Liver (tissue), 9 donors: ENCODE data around the gene ARHGEF10L. TPM values are rescaled to one million over a fixed set of nuclear protein-coding genes. Genes with fewer than 3 reads are reported as not detected.

Source experiments
- DNase-seq: peaks from one replicate; pipeline ENCODE4 v3.0.0-alpha.2; 2017; ENCODE audit warnings: low spot score
- H3K27ac ChIP-seq, 2 donors: one replicate each; pipeline ENCODE4 v1.7.0; 2013; ENCODE audit warnings: inconsistent platforms in 2 of 2, low read length in 2 of 2, control low read depth in 1 of 2, low read depth in 1 of 2, mild to moderate bottlenecking in 1 of 2
- H3K27me3 ChIP-seq, 4 donors: one replicate each; pipeline versions ENCODE4 v1.6.1 to v1.7.0; 2013; ENCODE audit warnings: low read length in 3 of 4, inconsistent platforms in 1 of 4, mild to moderate bottlenecking in 1 of 4, moderate library complexity in 1 of 4; ENCODE audit not compliant: control insufficient read depth in 4 of 4, insufficient read depth in 4 of 4
- H3K36me3 ChIP-seq, 4 donors: one replicate each; pipeline versions ENCODE4 v1.6.1 to v1.7.0; 2013; ENCODE audit warnings: low read length in 3 of 4, mild to moderate bottlenecking in 3 of 4, low read depth in 1 of 4, moderate library complexity in 1 of 4; ENCODE audit not compliant: control insufficient read depth in 4 of 4, insufficient read depth in 3 of 4
- H3K4me1 ChIP-seq, 4 donors: one replicate each; pipeline versions ENCODE4 v1.6.1 to v1.7.0; 2013; ENCODE audit warnings: low read length in 3 of 4, mild to moderate bottlenecking in 3 of 4, moderate library complexity in 1 of 4; ENCODE audit not compliant: control insufficient read depth in 4 of 4, insufficient read depth in 4 of 4
- H3K4me3 ChIP-seq, 3 donors: one replicate each; pipeline versions ENCODE4 v1.6.1 to v1.7.0; 2013; ENCODE audit warnings: low read length in 3 of 3, control low read depth in 1 of 3, low read depth in 1 of 3, mild to moderate bottlenecking in 1 of 3
- H3K9ac ChIP-seq, 2 donors: one replicate each; pipeline ENCODE4 v1.7.0; 2013; ENCODE audit warnings: low read length in 2 of 2, mild to moderate bottlenecking in 2 of 2, moderate library complexity in 2 of 2, control low read depth in 1 of 2, low read depth in 1 of 2
- H3K9me3 ChIP-seq, 4 donors: one replicate each; pipeline versions ENCODE4 v1.6.1 to v1.7.0; 2013; ENCODE audit warnings: low read length in 3 of 4; ENCODE audit not compliant: control insufficient read depth in 4 of 4
- EGR1 ChIP-seq, 2 donors: IDR thresholded peaks; 2 replicates each; pipeline ENCODE4 v1.6.1; 2016 to 2018; ENCODE audit warnings: antibody characterized with exemption in 2 of 2, low read depth in 2 of 2
- FOXA1 ChIP-seq: IDR thresholded peaks from 2 replicates; pipeline ENCODE4 v1.6.1; 2016; ENCODE audit warnings: antibody characterized with exemption
- FOXA2 ChIP-seq: IDR thresholded peaks from 2 replicates; pipeline ENCODE4 v1.6.1; 2016; ENCODE audit warnings: antibody characterized with exemption
- GABPA ChIP-seq, 2 donors: IDR thresholded peaks in 1 of 2; conservative IDR thresholded peaks in 1 of 2; 2 replicates each; pipeline ENCODE4 v1.6.1; 2016; ENCODE audit warnings: antibody characterized with exemption in 2 of 2, mild to moderate bottlenecking in 1 of 2, moderate library complexity in 1 of 2
- HNF4A ChIP-seq, 2 donors: conservative IDR thresholded peaks; 2 replicates each; pipeline ENCODE4 v1.6.1; 2016; ENCODE audit warnings: antibody characterized with exemption in 2 of 2, mild to moderate bottlenecking in 2 of 2
- HNF4G ChIP-seq: IDR thresholded peaks from 2 replicates; pipeline ENCODE4 v1.6.1; 2016; ENCODE audit warnings: antibody characterized with exemption
- JUND ChIP-seq, 2 donors: IDR thresholded peaks; 2 replicates each; pipeline ENCODE4 v1.6.1; 2016; ENCODE audit warnings: antibody characterized with exemption in 2 of 2
- NR2F2 ChIP-seq: IDR thresholded peaks from 2 replicates; pipeline ENCODE4 v1.6.1; 2016; ENCODE audit warnings: antibody characterized with exemption
- RAD21 ChIP-seq, 2 donors: IDR thresholded peaks; 2 replicates each; pipeline ENCODE4 v1.6.1; 2016; ENCODE audit warnings: antibody characterized with exemption in 2 of 2, mild to moderate bottlenecking in 2 of 2
- REST ChIP-seq: IDR thresholded peaks from 2 replicates; pipeline ENCODE4 v1.6.1; 2016; ENCODE audit warnings: antibody characterized with exemption, mild to moderate bottlenecking
- RXRA ChIP-seq, 2 donors: IDR thresholded peaks; 2 replicates each; pipeline ENCODE4 v1.6.1; 2017 to 2018; ENCODE audit warnings: antibody characterized with exemption in 2 of 2, mild to moderate bottlenecking in 1 of 2
- SP1 ChIP-seq: IDR thresholded peaks from 2 replicates; pipeline ENCODE4 v1.6.1; 2018; ENCODE audit warnings: antibody characterized with exemption, mild to moderate bottlenecking
- YY1 ChIP-seq: IDR thresholded peaks from 2 replicates; pipeline ENCODE4 v1.6.1; 2016; ENCODE audit warnings: antibody characterized with exemption, mild to moderate bottlenecking
- ZBTB33 ChIP-seq: IDR thresholded peaks from 2 replicates; pipeline ENCODE4 v1.6.1; 2016; ENCODE audit warnings: antibody characterized with exemption
- WGBS: extraction: QIAGEN DNeasy Blood & Tissue Kit; methylation state at CpG from one replicate; pipeline ENCODE4 v1.1.7; 2013; 5-methylcytosine and 5-hydroxymethylcytosine counted together
- polyA plus RNA-seq, 2 donors: library from polyadenylated mRNA; stranded (reverse) in 1 of 2; unstranded in 1 of 2; fragments of 200-250 nt in 1 of 2; fragments of >200 nt in 1 of 2; fragmentation: Nextera tagmentation in 1 of 2; extraction: Ambion mirVana in 1 of 2; gene quantifications; one replicate each; pipeline versions ENCODE4 v1.2.1 to v1.2.3, GENCODE V29; 2013 to 2015
- total RNA-seq, 2 donors: library from RNA; depleted of rRNA; stranded (reverse); fragments of >200 nt; gene quantifications; one replicate each; pipeline ENCODE4 v1.2.3, GENCODE V29; 2014
- TF ChIP-seq, protein P1 (sequence below): IDR thresholded peaks from 2 replicates; pipeline ENCODE4 v1.6.1; 2016; ENCODE audit warnings: antibody characterized with exemption
- donor health status: healthy.
- donor health status: healthy.
- donor health status: healthy.
- donor health status: healthy.
- donor health status: healthy.

ARHGEF10L gene
- total and polyA plus RNA-seq, 4 donors = 26.3 to 169 (median 57.5) TPM

GRCh38 chr1:17733661-17734060 is 194.2 kb downstream of the ARHGEF10L start (continued):
- TF ChIP-seq REST = no peak
- no peak for TF ChIP-seq NR2F2
- TF ChIP-seq RXRA (IDR thresholded peaks at IDR 0.05) = no peak
- TF ChIP-seq SP1 = no peak

- TF ChIP-seq FOXA1 = no peak
- TF ChIP-seq NR2F2 = no peak
- no peak for TF ChIP-seq HNF4G
- no peak for TF ChIP-seq FOXA2
- no peak for TF ChIP-seq GABPA (IDR thresholded peaks at IDR 0.05 in 1 of 2, conservative IDR thresholded peaks at IDR 0.05 in 1 of 2)
- no peak for TF ChIP-seq REST
- TF ChIP-seq ZBTB33 = no peak
- no peak for TF ChIP-seq YY1
- TF ChIP-seq, protein P1, sequence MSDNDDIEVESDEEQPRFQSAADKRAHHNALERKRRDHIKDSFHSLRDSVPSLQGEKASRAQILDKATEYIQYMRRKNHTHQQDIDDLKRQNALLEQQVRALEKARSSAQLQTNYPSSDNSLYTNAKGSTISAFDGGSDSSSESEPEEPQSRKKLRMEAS = no peak
- TF ChIP-seq JUND (IDR thresholded peaks at IDR 0.05) = no peak
- TF ChIP-seq EGR1 (IDR thresholded peaks at IDR 0.05; ENCODE audit: low read depth in 2 of 2) = no peak
- TF ChIP-seq RAD21 (IDR thresholded peaks at IDR 0.05) = no peak
- TF ChIP-seq HNF4A (conservative IDR thresholded peaks at IDR 0.05) = no peak
- Histone ChIP-seq H3K36me3 (no peaks in the 10 kb centered on the region), H3K27ac (no peak overlapping the region), H3K4me1 (no peaks in the 10 kb centered on the region), H3K9me3 (no peaks in the 10 kb centered on the region), H3K9ac (no peak overlapping the region), H3K4me3 (no peak overlapping the region), H3K27me3 (no peaks in the 10 kb centered on the region)
- no peak for DNase-seq
- WGBS = 89% methylated on average over 7 of the region's 7 CpGs
Measured at GRCh38 chr1:17734609-17735008, 195.1 kb downstream of the ARHGEF10L start.
